H9 (cell line): Measurements from ENCODE around the gene CYSLTR2. TPM values are rescaled to one million over a fixed set of nuclear protein-coding genes. Genes with fewer than 3 reads are reported as not detected.

Experiments used
- DNase-seq: peaks from one replicate; pipeline ENCODE4 v3.0.0-alpha.2; 2017
- H2AFZ ChIP-seq: one replicate; pipeline ENCODE4 v1.6.1; 2013; ENCODE audit warnings: mild to moderate bottlenecking, low read length, control low read depth, moderate library complexity
- H2AK5ac ChIP-seq: 2 replicates; pipeline ENCODE4 v1.6.1; 2013; ENCODE audit warnings: low read length, control low read depth, mixed read lengths; ENCODE audit not compliant: insufficient read length
- H2BK120ac ChIP-seq: one replicate; pipeline ENCODE4 v1.6.1; 2013; ENCODE audit warnings: low read depth, mild to moderate bottlenecking, low read length, control low read depth, inconsistent platforms; ENCODE audit not compliant: poor library complexity, severe bottlenecking
- H2BK12ac ChIP-seq: 2 replicates; pipeline ENCODE4 v1.6.1; 2013; ENCODE audit warnings: low read length, control low read depth, mixed read lengths, low read depth; ENCODE audit not compliant: insufficient read length
- H2BK15ac ChIP-seq: 2 replicates; pipeline ENCODE4 v1.6.1; 2013; ENCODE audit warnings: low read depth, low read length, control low read depth
- H2BK20ac ChIP-seq: one replicate; pipeline ENCODE4 v1.6.1; 2013; ENCODE audit warnings: low read depth, mild to moderate bottlenecking, low read length, control low read depth, inconsistent platforms; ENCODE audit not compliant: poor library complexity, severe bottlenecking
- H2BK5ac ChIP-seq: 2 replicates; pipeline ENCODE4 v1.6.1; 2013; ENCODE audit warnings: low read length, control low read depth, mixed read lengths; ENCODE audit not compliant: insufficient read length
- H3K14ac ChIP-seq: 2 replicates; pipeline ENCODE4 v1.6.1; 2013; ENCODE audit warnings: low read length, control low read depth; ENCODE audit not compliant: insufficient read depth
- H3K18ac ChIP-seq: 2 replicates; pipeline ENCODE4 v1.6.1; 2013; ENCODE audit warnings: low read depth, mild to moderate bottlenecking, mixed read lengths, low read length, control low read depth; ENCODE audit not compliant: insufficient read length
- H3K23ac ChIP-seq: 2 replicates; pipeline ENCODE4 v1.6.1; 2013; ENCODE audit warnings: low read length, control low read depth, mixed read lengths, low read depth; ENCODE audit not compliant: insufficient read length
- H3K23me2 ChIP-seq: 2 replicates; pipeline ENCODE4 v1.6.1; 2013; ENCODE audit warnings: low read depth, mild to moderate bottlenecking, mixed read lengths, low read length, control low read depth; ENCODE audit not compliant: insufficient read length, poor library complexity, severe bottlenecking
- H3K27ac ChIP-seq: 2 replicates; pipeline ENCODE4 v1.5.1; 2013; ENCODE audit warnings: low read length, control low read depth, mixed read lengths, low read depth; ENCODE audit not compliant: insufficient read length
- H3K27me3 ChIP-seq: 2 replicates; pipeline ENCODE4 v1.6.1; 2013; ENCODE audit warnings: low read length, control low read depth, inconsistent platforms; ENCODE audit not compliant: insufficient read depth
- H3K4ac ChIP-seq: 2 replicates; pipeline ENCODE4 v1.6.1; 2013; ENCODE audit warnings: low read depth, mild to moderate bottlenecking, control low read depth, inconsistent platforms, low read length, moderate library complexity
- H3K4me1 ChIP-seq: 2 replicates; pipeline ENCODE4 v1.6.1; 2013; ENCODE audit warnings: low read length, control low read depth, inconsistent platforms; ENCODE audit not compliant: insufficient read depth
- H3K4me2 ChIP-seq: 2 replicates; pipeline ENCODE4 v1.6.1; 2013; ENCODE audit warnings: low read length, control low read depth, mixed read lengths; ENCODE audit not compliant: insufficient read length, insufficient read depth
- H3K56ac ChIP-seq: 2 replicates; pipeline ENCODE4 v1.6.1; 2013; ENCODE audit warnings: low read depth, mild to moderate bottlenecking, mixed read lengths, low read length, control low read depth; ENCODE audit not compliant: insufficient read length
- H3K79me1 ChIP-seq: 2 replicates; pipeline ENCODE4 v1.6.1; 2013; ENCODE audit warnings: low read depth, mild to moderate bottlenecking, moderate library complexity, low read length, control low read depth, inconsistent platforms; ENCODE audit not compliant: insufficient read depth, poor library complexity, severe bottlenecking
- H3K79me2 ChIP-seq: 2 replicates; pipeline ENCODE4 v1.6.1; 2013; ENCODE audit warnings: low read length, control low read depth, inconsistent platforms; ENCODE audit not compliant: insufficient read depth
- H3K9ac ChIP-seq: 2 replicates; pipeline ENCODE4 v1.6.1; 2013; ENCODE audit warnings: low read length, control low read depth, mixed read lengths; ENCODE audit not compliant: insufficient read length; ENCODE audit errors: extremely low read depth
- H3K9me3 ChIP-seq: one replicate; pipeline ENCODE4 v1.6.1; 2013; ENCODE audit warnings: low read depth, low read length, inconsistent platforms; ENCODE audit not compliant: control insufficient read depth
- H3T11ph ChIP-seq: one replicate; pipeline ENCODE4 v1.6.1; 2013; ENCODE audit warnings: mild to moderate bottlenecking, low read length, control low read depth, inconsistent platforms
- H4K20me1 ChIP-seq: one replicate; pipeline ENCODE4 v1.6.1; 2013; ENCODE audit not compliant: control insufficient read depth, insufficient read length, insufficient read depth
- H4K5ac ChIP-seq: 2 replicates; pipeline ENCODE4 v1.6.1; 2013; ENCODE audit warnings: low read depth, mild to moderate bottlenecking, mixed read lengths, low read length, control low read depth; ENCODE audit not compliant: insufficient read length
- H4K8ac ChIP-seq: replicated peaks from 2 replicates; pipeline ENCODE4 v1.6.1; 2013; ENCODE audit warnings: low read length, control low read depth, mixed read lengths, low read depth; ENCODE audit not compliant: insufficient read length
- H4K91ac ChIP-seq: 2 replicates; pipeline ENCODE4 v1.6.1; 2013; ENCODE audit warnings: low read depth, mild to moderate bottlenecking, moderate library complexity, mixed read lengths, low read length, control low read depth; ENCODE audit not compliant: insufficient read length
- H3K27ac Mint-ChIP-seq, 3 experiments: 2 replicates in 2 of 3; 3 replicates in 1 of 3; pipeline ENCODE4 v1.8.0; 2020 to 2021; ENCODE audit warnings: mixed read lengths in 3 of 3, mild to moderate bottlenecking in 1 of 3, moderate library complexity in 1 of 3
- H3K27me3 Mint-ChIP-seq: 2 replicates; pipeline ENCODE4 v1.8.0; 2021; ENCODE audit warnings: low read depth, mild to moderate bottlenecking, moderate library complexity, mixed read lengths
- H3K36me3 Mint-ChIP-seq, 3 experiments: 2 replicates in 2 of 3; 3 replicates in 1 of 3; pipeline ENCODE4 v1.8.0; 2020 to 2021; ENCODE audit warnings: low read depth in 3 of 3, mixed read lengths in 3 of 3; ENCODE audit not compliant: insufficient read depth in 1 of 3
- H3K4me1 Mint-ChIP-seq, 2 experiments: 2 replicates each; pipeline ENCODE4 v1.8.0; 2020; ENCODE audit warnings: mixed read lengths in 2 of 2
- H3K4me3 Mint-ChIP-seq, 2 experiments: 2 replicates in 1 of 2; 3 replicates in 1 of 2; pipeline ENCODE4 v1.8.0; 2020 to 2021; ENCODE audit warnings: mild to moderate bottlenecking in 2 of 2, mixed read lengths in 2 of 2, moderate library complexity in 1 of 2
- H3K9me3 Mint-ChIP-seq, 2 experiments: 2 replicates in 1 of 2; 3 replicates in 1 of 2; pipeline ENCODE4 v1.8.0; 2020; ENCODE audit warnings: mild to moderate bottlenecking in 2 of 2, mixed read lengths in 2 of 2, moderate library complexity in 1 of 2
- CTCF ChIP-seq: fragments of 200-600 bp; sonication (generic); conservative IDR thresholded peaks from 3 replicates; pipeline ENCODE4 v1.8.0; 2021; ENCODE audit warnings: antibody characterized with exemption, mild to moderate bottlenecking
- WGBS: extraction: QIAGEN DNeasy Blood & Tissue Kit; methylation state at CpG from one replicate; pipeline ENCODE4 v1.1.7; 2013; ENCODE audit warnings: missing lambda C conversion rate, low lambda C conversion rate, mixed read lengths; ENCODE audit not compliant: insufficient read length; ENCODE audit errors: extremely low coverage; 5-methylcytosine and 5-hydroxymethylcytosine counted together
- total RNA-seq: library from RNA; stranded (reverse); gene quantifications from 2 replicates; pipeline ENCODE4 v1.2.1, GENCODE V29; 2021

CYSLTR2 gene
- total RNA-seq, 1 experiment from 2014 or later, result not detected

DNA sequence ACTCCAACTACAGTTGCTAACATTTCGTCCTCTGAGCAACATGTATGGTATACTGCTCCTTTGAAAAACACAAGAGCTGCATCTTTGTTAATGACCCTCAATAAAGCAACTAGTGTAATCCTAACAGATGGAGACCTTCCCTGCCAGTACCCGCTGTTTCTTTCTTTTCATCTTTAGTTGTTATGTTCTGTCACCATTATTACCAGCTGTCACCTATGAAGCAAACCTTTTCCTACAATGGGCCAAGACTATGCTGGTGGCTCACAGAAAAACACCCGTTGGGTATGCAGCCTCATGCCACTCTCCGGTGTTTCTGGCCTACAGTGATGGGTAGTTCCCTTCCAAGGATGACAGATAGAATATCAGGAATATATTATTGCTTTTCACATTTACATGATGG, 29.7 kb upstream of the CYSLTR2 start:
- no peak for TF ChIP-seq CTCF
- H3K4me2 ChIP-seq, result no peak overlapping the region
- H3K18ac ChIP-seq, result no peak overlapping the region
- no CpG with 5 or more reads among the region's 4 CpGs for whole genome bisulfite sequencing
- H2BK20ac ChIP-seq, result no peak overlapping the region
- H3K79me1 ChIP-seq, result no peaks in the 10 kb centered on the region
- Mint-ChIP-seq H3K36me3 (peaks cover 4 to 15% (median 9%) of the 10 kb centered on the region in 3 experiments), H3K4me1 (no peaks in the 10 kb centered on the region), H3K27me3 (no peaks in the 10 kb centered on the region; the same call in 1 of the 2 replicates), H3K9me3 (peaks cover 17 to 18% of the 10 kb centered on the region in 2 experiments), H3K27ac (no peak overlapping the region), H3K4me3 (no peak overlapping the region)
- no peak overlapping the region for H4K5ac ChIP-seq
- no peaks in the 10 kb centered on the region for H3K4me1 ChIP-seq
- no peak for DNase-seq
- no peak overlapping the region for H3K23ac ChIP-seq
- H2BK12ac ChIP-seq, result no peak overlapping the region
- no peaks in the 10 kb centered on the region for H4K20me1 ChIP-seq
- no peak overlapping the region for H2BK5ac ChIP-seq
- H4K8ac ChIP-seq, result no peak overlapping the region
- H2BK15ac ChIP-seq, result no peak overlapping the region
- H3K56ac ChIP-seq, result no peak overlapping the region
- H3K23me2 ChIP-seq, result no peaks in the 10 kb centered on the region
- no peaks in the 10 kb centered on the region for H3K79me2 ChIP-seq
- H2AFZ ChIP-seq, result no peak overlapping the region
- H3K27me3 ChIP-seq, result no peaks in the 10 kb centered on the region
- H3K14ac ChIP-seq, result no peak overlapping the region
- no peak overlapping the region for H3T11ph ChIP-seq
- no peak overlapping the region for H3K27ac ChIP-seq
- H2AK5ac ChIP-seq, result no peak overlapping the region
- H3K4ac ChIP-seq, result no peak overlapping the region
- H2BK120ac ChIP-seq, result no peak overlapping the region
- peaks cover 8% of the 10 kb centered on the region for H3K9me3 ChIP-seq
- no peak overlapping the region for H3K9ac ChIP-seq
- H4K91ac ChIP-seq, result no peak overlapping the region
